SHP77 treated with DMSO at 0.1 percent for 48 hours (cell line): ENCODE results near the gene ATF6.

ENCODE experiments used
- DNase-seq: peaks from one replicate; lab custom pipeline; 2025; lab: John Stamatoyannopoulos, UW

Gene ATF6

GRCh38 chr1:161899091-161899490 is 133.0 kb downstream of the ATF6 start:
- DNase-seq: no peak

GRCh38 chr1:161900160-161900559 is 134.0 kb downstream of the ATF6 start:
- DNase-seq: no peak

- DNase-seq: no peak
Observed at GRCh38 chr1:161902182-161902581, 136.1 kb downstream of the ATF6 start.

GRCh38 chr1:161905269-161905884 is 139.3 kb downstream of the ATF6 start:
- DNase-seq: peak; percentile 16

GRCh38 chr1:161907265-161907664 is 141.1 kb downstream of the ATF6 start:
- DNase-seq: no peak

- DNase-seq: no peak
Observed at GRCh38 chr1:161908264-161908663, 142.1 kb downstream of the ATF6 start.

GRCh38 chr1:161910604-161911003 is 144.5 kb downstream of the ATF6 start:
- DNase-seq: no peak

- DNase-seq: no peak
Observed at GRCh38 chr1:161913482-161914140, 147.5 kb downstream of the ATF6 start.

- no peak for DNase-seq
Observed at GRCh38 chr1:161914595-161914994, 148.5 kb downstream of the ATF6 start.

- no peak for DNase-seq
Observed at GRCh38 chr1:161915051-161915503, 149.0 kb downstream of the ATF6 start.

GRCh38 chr1:161915978-161916377 is 149.9 kb downstream of the ATF6 start:
- no peak for DNase-seq

- no peak for DNase-seq
Observed at GRCh38 chr1:161919229-161919628, 153.1 kb downstream of the ATF6 start.

GRCh38 chr1:161921491-161921890 is 155.4 kb downstream of the ATF6 start:
- DNase-seq: no peak

GRCh38 chr1:161921990-161922389 is 155.9 kb downstream of the ATF6 start:
- no peak for DNase-seq

- no peak for DNase-seq
Observed at GRCh38 chr1:161928056-161928455, 161.9 kb downstream of the ATF6 start.

GRCh38 chr1:161929137-161929536 is 163.0 kb downstream of the ATF6 start:
- DNase-seq: no peak

- no peak for DNase-seq
Observed at GRCh38 chr1:161930064-161930463, 163.9 kb downstream of the ATF6 start.

GRCh38 chr1:161932668-161933067 is 166.5 kb downstream of the ATF6 start:
- no peak for DNase-seq

- no peak for DNase-seq
Observed at GRCh38 chr1:161933592-161934588, 167.8 kb downstream of the ATF6 start.

- no peak for DNase-seq
Observed at GRCh38 chr1:161935264-161935663, 169.1 kb downstream of the ATF6 start.

GRCh38 chr1:161936786-161937185 is 170.7 kb downstream of the ATF6 start:
- no peak for DNase-seq

GRCh38 chr1:161940866-161941591 is 174.9 kb downstream of the ATF6 start:
- no peak for DNase-seq
